Skeletal muscle tissue (tissue), 4 donors: ENCODE results near the gene STIM1. TPM values are rescaled to one million over a fixed set of nuclear protein-coding genes. Genes with fewer than 3 reads are reported as not detected.

Experiments used
- H3K27ac ChIP-seq: one replicate; pipeline ENCODE4 v1.7.0; 2013; ENCODE audit warnings: mild to moderate bottlenecking, low read depth, low read length, inconsistent platforms
- H3K27me3 ChIP-seq, 3 donors: one replicate each; pipeline ENCODE4 v1.7.0; 2013; ENCODE audit warnings: low read length in 3 of 3; ENCODE audit not compliant: control insufficient read depth in 3 of 3, insufficient read depth in 3 of 3
- H3K36me3 ChIP-seq, 3 donors: one replicate each; pipeline ENCODE4 v1.7.0; 2013; ENCODE audit warnings: low read length in 3 of 3; ENCODE audit not compliant: control insufficient read depth in 3 of 3, insufficient read depth in 3 of 3
- H3K4me1 ChIP-seq, 3 donors: one replicate each; pipeline ENCODE4 v1.7.0; 2013; ENCODE audit warnings: low read length in 3 of 3, mild to moderate bottlenecking in 3 of 3; ENCODE audit not compliant: control insufficient read depth in 3 of 3, insufficient read depth in 3 of 3
- H3K4me3 ChIP-seq, 3 donors: one replicate each; pipeline ENCODE4 v1.7.0; 2013; ENCODE audit warnings: low read length in 3 of 3
- H3K9ac ChIP-seq, 3 donors: one replicate each; pipeline ENCODE4 v1.7.0; 2013; ENCODE audit warnings: low read length in 3 of 3, mild to moderate bottlenecking in 3 of 3, moderate library complexity in 2 of 3, low read depth in 1 of 3
- H3K9me3 ChIP-seq, 3 donors: one replicate each; pipeline ENCODE4 v1.7.0; 2013; ENCODE audit warnings: low read length in 3 of 3; ENCODE audit not compliant: control insufficient read depth in 3 of 3
- total RNA-seq: library from RNA; depleted of rRNA; stranded (reverse); fragments of >200 nt; gene quantifications from one replicate; pipeline ENCODE4 v1.2.3, GENCODE V29; 2014
- donor health status: Osteomylitis.

STIM1 gene
- total RNA-seq, 1 donor from 2014 or later: 54.8 TPM

DNA sequence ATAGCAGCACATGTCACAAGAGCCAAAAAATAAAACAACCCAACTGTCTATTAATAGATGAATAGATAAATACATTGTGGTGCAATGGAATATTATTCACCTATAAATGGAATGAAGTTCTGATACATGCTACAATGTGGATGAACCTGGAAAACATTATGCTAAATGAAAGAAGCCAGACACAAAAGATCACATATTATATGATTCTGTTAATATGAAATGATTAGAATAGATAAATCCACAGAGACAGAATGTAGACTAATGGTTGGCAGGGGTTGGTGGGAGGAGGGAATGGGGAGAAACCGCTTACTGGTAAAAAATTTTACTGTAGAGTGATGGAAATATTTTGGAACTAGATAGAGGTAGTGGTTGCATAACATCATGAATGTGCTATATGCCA is 206.2 kb downstream of the STIM1 start:
- H3K36me3 ChIP-seq: peaks cover 13 to 31% (median 23%) of the 10 kb centered on the region in 3 donors
- H3K4me1 ChIP-seq: peaks cover 26 to 47% (median 37%) of the 10 kb centered on the region in 3 donors
- H3K9me3 ChIP-seq: no peaks in the 10 kb centered on the region
- H3K27me3 ChIP-seq: no peaks in the 10 kb centered on the region
- H3K9ac ChIP-seq: no peak overlapping the region
- H3K4me3 ChIP-seq: no peak overlapping the region
- no peak overlapping the region for H3K27ac ChIP-seq

DNA sequence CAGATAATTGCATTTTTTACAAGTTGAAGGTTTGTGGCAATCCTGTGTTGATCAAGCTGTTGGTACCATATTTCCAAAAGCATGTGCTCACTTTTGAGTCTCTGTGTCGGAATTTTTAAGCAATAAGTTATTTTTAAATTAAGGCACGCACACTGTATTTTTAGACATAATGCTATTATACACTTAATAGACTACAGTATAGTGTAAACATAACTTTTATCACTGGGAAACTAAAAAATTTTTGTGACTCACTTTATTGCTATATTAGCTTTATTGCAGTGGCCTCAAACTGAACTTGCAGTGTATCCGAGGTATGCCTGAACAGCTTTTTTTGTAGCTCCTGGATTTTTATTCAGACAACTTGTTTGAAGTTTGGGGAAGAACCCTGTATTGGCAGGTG is 207.9 kb downstream of the STIM1 start:
- Histone ChIP-seq H3K9ac (no peak overlapping the region), H3K36me3 (peaks cover 11 to 24% (median 23%) of the 10 kb centered on the region in 3 donors), H3K9me3 (no peaks in the 10 kb centered on the region), H3K4me1 (peaks cover 26 to 52% (median 34%) of the 10 kb centered on the region in 3 donors), H3K27me3 (no peaks in the 10 kb centered on the region), H3K27ac (no peak overlapping the region), H3K4me3 (no peak overlapping the region)

DNA sequence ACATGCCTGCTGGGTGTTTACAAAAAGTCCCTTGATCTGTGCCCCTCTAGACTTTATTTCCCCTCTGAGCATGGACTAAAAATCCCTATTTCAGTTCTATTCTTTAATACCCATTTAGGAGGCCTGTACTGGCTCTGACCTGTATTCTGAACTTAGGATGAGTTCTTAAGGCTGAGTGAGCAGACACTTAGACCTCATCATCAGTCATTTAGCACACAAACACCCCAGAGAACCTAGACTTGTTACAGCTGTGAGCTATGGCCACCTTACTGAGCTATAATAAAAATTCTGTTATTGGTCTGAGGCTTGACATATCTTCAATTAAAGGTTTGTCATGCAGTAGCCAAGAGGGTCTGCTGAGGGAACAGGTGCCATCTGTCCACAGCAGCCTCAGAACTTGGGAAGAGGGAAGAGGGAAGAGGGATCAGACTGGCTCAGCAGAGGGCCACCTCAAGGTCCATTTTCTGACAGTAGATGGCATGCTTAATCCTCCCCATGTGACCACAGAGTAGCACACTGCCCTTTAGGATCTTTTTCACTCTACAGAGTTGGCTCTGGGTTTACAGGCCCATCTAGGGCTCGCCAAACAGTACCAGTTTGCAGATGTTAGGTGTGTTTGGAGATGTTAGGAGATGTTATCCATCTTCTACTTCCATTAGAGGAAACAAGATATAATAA is 209.0 kb downstream of the STIM1 start:
- H3K27ac ChIP-seq: no peak overlapping the region
- H3K4me3 ChIP-seq: no peak overlapping the region
- no peaks in the 10 kb centered on the region for H3K27me3 ChIP-seq
- no peak overlapping the region for H3K9ac ChIP-seq
- peaks cover 6 to 17% (median 16%) of the 10 kb centered on the region in 3 donors for H3K36me3 ChIP-seq
- peaks cover 31 to 60% (median 39%) of the 10 kb centered on the region in 3 donors for H3K4me1 ChIP-seq
- no peaks in the 10 kb centered on the region for H3K9me3 ChIP-seq

DNA sequence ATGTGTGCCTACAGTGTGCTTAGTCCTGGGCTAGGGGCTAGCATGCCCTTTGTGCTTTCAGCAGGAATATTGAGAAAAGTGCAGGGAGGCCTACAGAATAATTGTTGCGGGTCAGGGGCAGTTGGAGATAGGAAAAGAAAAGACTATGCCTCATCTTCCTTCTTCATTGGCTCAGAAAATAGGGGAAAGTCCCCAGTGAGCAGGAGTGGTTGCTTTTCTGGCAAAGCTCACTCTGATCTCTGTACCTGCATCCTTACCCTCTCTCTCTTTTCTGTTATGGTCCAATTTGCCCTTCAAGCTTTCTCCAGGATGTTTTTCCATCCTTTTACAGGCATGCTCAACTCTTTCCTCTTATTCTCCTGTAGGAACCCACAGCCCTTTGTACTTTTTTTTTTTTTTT is 209.6 kb downstream of the STIM1 start:
- H3K4me3 ChIP-seq: no peak overlapping the region
- no peaks in the 10 kb centered on the region for H3K9me3 ChIP-seq
- H3K27me3 ChIP-seq: no peaks in the 10 kb centered on the region
- peaks cover 35 to 63% (median 39%) of the 10 kb centered on the region in 3 donors for H3K4me1 ChIP-seq
- peaks cover 3 to 14% (median 14%) of the 10 kb centered on the region in 3 donors for H3K36me3 ChIP-seq
- H3K27ac ChIP-seq: peak overlapping the region; percentile 42
- H3K9ac ChIP-seq: no peak overlapping the region

DNA sequence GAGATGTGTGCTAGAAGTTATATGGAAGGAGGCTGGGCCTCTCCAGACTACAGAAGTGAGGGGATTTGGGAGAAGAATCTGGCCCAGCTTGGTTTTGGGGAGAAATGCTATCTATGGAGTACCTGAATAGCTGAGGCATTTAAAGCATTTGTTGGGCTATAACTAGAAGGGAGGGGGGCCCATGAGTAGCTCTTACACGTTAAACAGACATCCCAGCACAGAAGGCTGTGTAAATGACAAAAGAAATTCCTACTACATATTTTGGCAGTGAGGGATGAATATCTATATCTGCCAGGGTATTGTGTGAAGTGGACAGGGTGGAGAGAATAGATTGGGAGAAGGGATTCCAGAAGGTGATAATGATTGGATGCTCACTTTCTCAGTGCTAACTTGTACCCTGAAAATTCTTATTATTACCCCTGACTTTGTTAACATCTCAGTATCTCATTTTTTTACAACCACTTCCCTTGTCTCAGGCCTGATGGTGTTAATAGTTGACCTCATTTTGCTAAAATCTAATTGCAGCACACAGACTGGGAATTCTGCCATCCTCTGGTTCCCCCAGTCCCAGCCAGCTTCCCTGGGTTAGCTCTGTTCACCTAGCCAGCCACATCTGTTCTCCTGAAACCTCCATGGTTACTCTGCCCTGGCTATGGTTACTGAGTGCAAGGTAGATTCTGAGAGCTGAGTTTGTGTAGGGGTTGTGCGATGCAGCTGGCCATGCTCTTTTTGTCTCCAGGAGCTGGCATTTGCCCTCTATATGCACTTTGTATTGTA is 210.3 kb downstream of the STIM1 start:
- Histone ChIP-seq H3K4me3 (no peak overlapping the region), H3K36me3 (peaks cover 0 to 10% (median 8%) of the 10 kb centered on the region in 3 donors), H3K27me3 (no peaks in the 10 kb centered on the region), H3K4me1 (peaks cover 33 to 59% (median 33%) of the 10 kb centered on the region in 3 donors), H3K9me3 (no peaks in the 10 kb centered on the region), H3K27ac (peak overlapping the region; percentile 42), H3K9ac (no peak overlapping the region)

DNA sequence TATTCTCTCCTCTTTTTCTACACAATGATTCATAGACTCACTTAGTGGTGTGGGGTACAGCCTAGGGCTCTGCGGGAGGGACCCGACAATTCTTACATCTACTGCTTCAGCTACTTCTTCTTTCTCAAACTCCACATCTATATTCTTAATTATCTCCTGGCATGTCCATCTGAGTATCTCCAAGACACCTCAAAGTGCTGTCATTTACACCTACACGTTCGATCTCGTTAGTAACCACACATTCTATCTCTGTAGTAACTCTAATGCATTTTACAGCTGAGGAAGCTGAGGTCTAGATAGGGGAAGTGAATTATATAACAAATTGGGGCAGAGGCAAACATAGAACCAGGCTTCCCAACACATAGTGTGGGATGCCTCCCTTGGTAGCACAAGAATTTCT is 211.4 kb downstream of the STIM1 start:
- H3K4me1 ChIP-seq: peaks cover 33 to 55% (median 37%) of the 10 kb centered on the region in 3 donors
- H3K27me3 ChIP-seq: no peaks in the 10 kb centered on the region
- no peaks in the 10 kb centered on the region for H3K9me3 ChIP-seq

DNA sequence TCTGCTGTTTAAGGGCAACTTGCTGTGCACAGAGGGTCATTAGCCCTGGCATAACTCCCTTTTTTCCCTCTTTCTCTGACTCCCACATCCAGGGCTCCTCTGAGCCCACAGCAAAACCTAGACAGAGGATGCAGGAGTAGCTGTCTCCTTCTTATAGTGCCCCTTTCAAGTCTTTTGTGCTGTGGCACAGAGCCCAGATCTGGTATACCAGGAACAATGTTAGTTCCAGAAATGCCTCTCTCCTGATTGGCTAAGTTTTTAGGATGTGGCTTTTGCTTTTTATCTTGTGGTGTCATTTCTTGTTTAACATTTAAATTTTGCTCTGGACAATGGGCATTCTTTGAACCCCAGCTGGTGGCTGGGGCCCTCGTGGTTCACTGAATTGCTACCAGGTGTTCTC is 213.5 kb downstream of the STIM1 start:
- Histone ChIP-seq H3K36me3 (peaks cover 0 to 9% (median 4%) of the 10 kb centered on the region in 3 donors), H3K9me3 (no peaks in the 10 kb centered on the region), H3K27ac (no peak overlapping the region), H3K27me3 (no peaks in the 10 kb centered on the region), H3K4me3 (no peak overlapping the region), H3K9ac (no peak overlapping the region), H3K4me1 (peaks cover 43 to 60% (median 46%) of the 10 kb centered on the region in 3 donors)

More for the DNA sequence above, 211.4 kb downstream of the STIM1 start:
- no peak overlapping the region for H3K27ac ChIP-seq
- H3K4me3 ChIP-seq: no peak overlapping the region
- no peak overlapping the region for H3K9ac ChIP-seq
- H3K36me3 ChIP-seq: peaks cover 0 to 6% (median 4%) of the 10 kb centered on the region in 3 donors

DNA sequence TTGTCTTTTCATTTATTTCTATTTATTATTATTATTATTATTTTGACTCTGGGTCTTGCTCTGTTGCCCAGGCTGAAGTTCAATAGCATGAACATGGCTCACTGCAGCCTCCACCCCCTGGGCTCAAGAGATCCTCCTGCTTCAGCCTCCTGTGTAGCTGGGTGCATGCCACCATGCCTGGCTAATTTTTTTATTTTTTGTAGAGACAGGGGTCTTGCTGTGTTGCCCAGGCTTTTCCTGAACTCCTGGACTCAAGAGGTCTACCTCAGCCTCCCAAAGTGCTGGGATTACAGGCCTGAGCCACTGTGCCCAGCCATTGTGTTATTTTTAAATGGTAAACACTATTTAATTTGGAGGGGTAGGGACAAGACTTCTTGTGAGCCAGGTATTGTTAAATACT is 215.9 kb downstream of the STIM1 start:
- H3K4me1 ChIP-seq: peaks cover 26 to 43% (median 31%) of the 10 kb centered on the region in 3 donors
- H3K4me3 ChIP-seq: no peak overlapping the region
- H3K27ac ChIP-seq: no peak overlapping the region
- peaks cover 3 to 15% (median 4%) of the 10 kb centered on the region in 3 donors for H3K36me3 ChIP-seq
- no peaks in the 10 kb centered on the region for H3K27me3 ChIP-seq
- no peaks in the 10 kb centered on the region for H3K9me3 ChIP-seq
- H3K9ac ChIP-seq: no peak overlapping the region

DNA sequence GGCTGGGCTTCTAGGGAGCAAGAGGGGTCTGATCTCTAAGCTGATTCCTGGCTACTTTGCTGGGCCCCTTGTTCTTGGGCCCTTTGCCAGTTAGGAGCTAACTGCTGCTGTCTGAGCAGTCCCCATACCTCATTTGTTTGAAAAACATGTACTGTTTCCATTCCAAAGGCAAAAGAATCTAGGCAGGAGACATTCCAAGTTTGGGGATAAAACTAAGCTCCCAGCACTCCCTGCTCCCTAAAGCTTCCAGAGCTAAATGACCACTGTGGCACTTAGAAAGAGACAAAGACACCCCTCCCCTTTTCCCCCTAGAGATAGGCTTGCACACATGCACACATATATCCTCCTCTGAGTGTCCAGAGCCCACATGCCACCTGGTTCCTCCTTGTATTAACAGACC is 216.4 kb downstream of the STIM1 start:
- Histone ChIP-seq H3K27me3 (no peaks in the 10 kb centered on the region), H3K9ac (no peak overlapping the region), H3K27ac (no peak overlapping the region), H3K9me3 (no peaks in the 10 kb centered on the region), H3K36me3 (peaks cover 3 to 15% (median 4%) of the 10 kb centered on the region in 3 donors), H3K4me3 (no peak overlapping the region), H3K4me1 (peaks cover 24 to 38% (median 30%) of the 10 kb centered on the region in 3 donors)
